Measurements from ENCODE around the gene ZNF784. TPM values are rescaled to one million over a fixed set of nuclear protein-coding genes. Genes with fewer than 3 reads are reported as not detected.
A peak's percentile ranks its signal among the peaks of the same experiment; 100 is the strongest.

The ZNF784 gene
- total RNA-seq, 3 donors from 2014 or later = 2.6 to 6.7 (median 4.9) TPM

GRCh38 chr19:55660991-55661390 lies 36.6 kb upstream of the ZNF784 start:
- Histone ChIP-seq H3K27me3 (no peaks in the 10 kb centered on the region), H3K36me3 (peaks cover 23% of the 10 kb centered on the region), H3K27ac (no peak overlapping the region), H3K4me3 (no peak overlapping the region), H3K4me1 (peaks cover 19 to 34% of the 10 kb centered on the region in 2 donors), H3K9me3 (no peaks in the 10 kb centered on the region)
- no peak for DNase-seq (ENCODE audit: low spot score in 2 of 2)
- intact Hi-C loops (cut with DNase I; ENCODE audit: low total_unique reads) = no loop called here
- no peak for TF ChIP-seq POLR2A (IDR thresholded peaks at IDR 0.05)
- TF ChIP-seq CTCF (IDR thresholded peaks at IDR 0.05) = no peak
- no peak for TF ChIP-seq POLR2AphosphoS5 (IDR thresholded peaks at IDR 0.05)

- H3K36me3 ChIP-seq = peaks cover 20% of the 10 kb centered on the region
- no peak for DNase-seq (ENCODE audit: low spot score in 2 of 2)
- H3K27me3 ChIP-seq = no peaks in the 10 kb centered on the region
- no peak for TF ChIP-seq CTCF (IDR thresholded peaks at IDR 0.05)
- no peak for TF ChIP-seq POLR2A (IDR thresholded peaks at IDR 0.05)
- no peak for TF ChIP-seq POLR2AphosphoS5 (IDR thresholded peaks at IDR 0.05)
- H3K4me3 ChIP-seq = no peak overlapping the region
- H3K9me3 ChIP-seq = no peaks in the 10 kb centered on the region
- H3K4me1 ChIP-seq = peaks cover 19 to 37% of the 10 kb centered on the region in 2 donors
- intact Hi-C loops (cut with DNase I; ENCODE audit: low total_unique reads) = no loop called here
- H3K27ac ChIP-seq = no peak overlapping the region
Measured at GRCh38 chr19:55660404-55660803, 36.0 kb upstream of the ZNF784 start.

GRCh38 chr19:55659822-55660221 lies 35.5 kb upstream of the ZNF784 start:
- H3K36me3 ChIP-seq = peaks cover 20% of the 10 kb centered on the region
- no peak overlapping the region for H3K27ac ChIP-seq
- H3K9me3 ChIP-seq = no peaks in the 10 kb centered on the region
- peaks cover 19 to 37% of the 10 kb centered on the region in 2 donors for H3K4me1 ChIP-seq
- intact Hi-C loops (cut with DNase I; ENCODE audit: low total_unique reads) = no loop called here
- H3K4me3 ChIP-seq = no peak overlapping the region
- no peak for DNase-seq (ENCODE audit: low spot score in 2 of 2)
- H3K27me3 ChIP-seq = no peaks in the 10 kb centered on the region
- no peak for TF ChIP-seq POLR2AphosphoS5 (IDR thresholded peaks at IDR 0.05)
- TF ChIP-seq POLR2A (IDR thresholded peaks at IDR 0.05) = no peak
- TF ChIP-seq CTCF (IDR thresholded peaks at IDR 0.05) = no peak

- Histone ChIP-seq H3K4me1 (peaks cover 19 to 37% of the 10 kb centered on the region in 2 donors), H3K27ac (no peak overlapping the region), H3K36me3 (peaks cover 15% of the 10 kb centered on the region), H3K27me3 (no peaks in the 10 kb centered on the region), H3K4me3 (peak overlapping the region in 2 of 3 donors; percentile 7 to 82), H3K9me3 (no peaks in the 10 kb centered on the region)
- intact Hi-C loops (cut with DNase I; ENCODE audit: low total_unique reads) = no loop called here
- no peak for TF ChIP-seq CTCF (IDR thresholded peaks at IDR 0.05)
- no peak for TF ChIP-seq POLR2AphosphoS5 (IDR thresholded peaks at IDR 0.05)
- TF ChIP-seq POLR2A (IDR thresholded peaks at IDR 0.05) = no peak
- no peak for DNase-seq (ENCODE audit: low spot score in 2 of 2)
Measured at GRCh38 chr19:55658846-55659459, 34.6 kb upstream of the ZNF784 start.

- H3K27me3 ChIP-seq = no peaks in the 10 kb centered on the region
- peaks cover 5% of the 10 kb centered on the region for H3K36me3 ChIP-seq
- H3K4me3 ChIP-seq = peak overlapping the region; percentile 82 to 96 (median 91)
- intact Hi-C loops (cut with DNase I; ENCODE audit: low total_unique reads) = no loop called here
- H3K4me1 ChIP-seq = peaks cover 19 to 37% of the 10 kb centered on the region in 2 donors
- peak overlapping the region; percentile 32 to 100 for H3K27ac ChIP-seq
- H3K9me3 ChIP-seq = no peaks in the 10 kb centered on the region
- no peak for TF ChIP-seq POLR2A (IDR thresholded peaks at IDR 0.05)
- no peak for TF ChIP-seq POLR2AphosphoS5 (IDR thresholded peaks at IDR 0.05)
- no peak for TF ChIP-seq CTCF (IDR thresholded peaks at IDR 0.05)
- DNase-seq (ENCODE audit: low spot score in 2 of 2) = no peak
Measured at GRCh38 chr19:55656988-55657747, 32.8 kb upstream of the ZNF784 start.

Data from breast epithelium (tissue), 4 donors.